Esophagus squamous epithelium (tissue), 4 donors: ENCODE results near the gene CYB561D1.

Source experiments
- CTCF ChIP-seq, 6 experiments: fragments of 450-650 bp in 4 of 6; fragments of 200-600 bp in 2 of 6; sonication (generic) in 2 of 6; IDR thresholded peaks; one replicate each; pipeline ENCODE4 v1.5.1; 2016 to 2019; ENCODE audit warnings: antibody characterized with exemption in 6 of 6, mild to moderate bottlenecking in 4 of 6, moderate library complexity in 4 of 6
- POLR2A ChIP-seq, 4 donors: fragments of 450-650 bp; IDR thresholded peaks; one replicate each; pipeline ENCODE4 v1.6.1; 2017; ENCODE audit warnings: antibody characterized with exemption in 4 of 4, mild to moderate bottlenecking in 4 of 4, moderate library complexity in 3 of 4

GRCh38 chr1:109532365-109533136 is 38.7 kb downstream of the CYB561D1 start:
- TF ChIP-seq CTCF (IDR thresholded peaks at IDR 0.05) = peak; percentile 94 to 99 (median 98)
- TF ChIP-seq POLR2A (IDR thresholded peaks at IDR 0.05) = no peak
